ENCODE data around the gene GATAD2A.

Gene GATAD2A

GRCh38 chr19:19406878-19407632 is 1.6 kb downstream of the GATAD2A start:
- TF ChIP-seq SPI1 (IDR thresholded peaks at IDR 0.05; ENCODE audit: borderline replicate concordance, low read depth) (no peak), CTCF (IDR thresholded peaks at IDR 0.05; ENCODE audit: insufficient read depth, low read length) (peak; percentile 17)
- no peaks in the 10 kb centered on the region for H3K27me3 ChIP-seq (ENCODE audit: insufficient read depth, poor library complexity, severe bottlenecking)
- peak; percentile 49 to 67 for DNase-seq (ENCODE audit: low read depth in 1 of 2, low spot score in 1 of 2)
- H3K4me3 ChIP-seq (replicated peaks; ENCODE audit: insufficient read depth, low read length): peak overlapping the region; percentile 79
- peak overlapping the region; percentile 83 for H3K27ac ChIP-seq (replicated peaks)

- Histone ChIP-seq H3K27ac (replicated peaks) (peak overlapping the region; percentile 83), H3K4me3 (replicated peaks; ENCODE audit: insufficient read depth, low read length) (peak overlapping the region; percentile 16), H3K27me3 (ENCODE audit: insufficient read depth, poor library complexity, severe bottlenecking) (no peaks in the 10 kb centered on the region)
- no peak for TF ChIP-seq REST (IDR thresholded peaks at IDR 0.05; ENCODE audit: insufficient replicate concordance, low read depth)
- TF ChIP-seq SPI1 (IDR thresholded peaks at IDR 0.05; ENCODE audit: borderline replicate concordance, low read depth): peak; percentile 85
- no peak for TF ChIP-seq CTCF (IDR thresholded peaks at IDR 0.05; ENCODE audit: insufficient read depth, low read length)
- DNase-seq (ENCODE audit: low read depth in 1 of 2, low spot score in 1 of 2): no peak
Observed at GRCh38 chr19:19407633-19407930, 2.1 kb downstream of the GATAD2A start.

GRCh38 chr19:19409205-19409604 is 3.7 kb downstream of the GATAD2A start:
- Histone ChIP-seq H3K4me3 (replicated peaks; ENCODE audit: insufficient read depth, low read length) (no peak overlapping the region), H3K27ac (replicated peaks) (no peak overlapping the region), H3K27me3 (ENCODE audit: insufficient read depth, poor library complexity, severe bottlenecking) (no peaks in the 10 kb centered on the region)
- no peak for DNase-seq (ENCODE audit: low read depth in 1 of 2, low spot score in 1 of 2)
- no peak for TF ChIP-seq REST (IDR thresholded peaks at IDR 0.05; ENCODE audit: insufficient replicate concordance, low read depth)

- Histone ChIP-seq H3K27ac (replicated peaks) (no peak overlapping the region), H3K27me3 (ENCODE audit: insufficient read depth, poor library complexity, severe bottlenecking) (no peaks in the 10 kb centered on the region), H3K4me3 (replicated peaks; ENCODE audit: insufficient read depth, low read length) (no peak overlapping the region)
- TF ChIP-seq REST (IDR thresholded peaks at IDR 0.05; ENCODE audit: insufficient replicate concordance, low read depth): no peak
- TF ChIP-seq GABPA (IDR thresholded peaks at IDR 0.05; ENCODE audit: low read depth): no peak
- TF ChIP-seq POLR2AphosphoS5 (IDR thresholded peaks at IDR 0.05; ENCODE audit: low read depth): no peak
- no peak for TF ChIP-seq SPI1 (IDR thresholded peaks at IDR 0.05; ENCODE audit: borderline replicate concordance, low read depth)
- no peak for TF ChIP-seq CTCF (IDR thresholded peaks at IDR 0.05; ENCODE audit: insufficient read depth, low read length)
- DNase-seq (ENCODE audit: low read depth in 1 of 2, low spot score in 1 of 2): no peak
Observed at GRCh38 chr19:19409631-19410030, 4.2 kb downstream of the GATAD2A start.
